Calu3 (cell line): Measurements from ENCODE around the gene COX7A2L. TPM values are rescaled to one million over a fixed set of nuclear protein-coding genes. Genes with fewer than 3 reads are reported as not detected.

Source experiments
- BruUV-seq: library from RNA; stranded (reverse); fragments of 400-500 nt; replicated peaks from 2 replicates; lab custom pipeline; 2021; lab: Mats Ljungman, UMichigan
- CTCF ChIA-PET: fragments of 300-600 bp; sonication (Branson Sonifier 250); formaldehyde crosslinking; loops from one replicate; lab custom pipeline; 2022; ENCODE audit warnings: antibody characterized with exemption; lab: Charles Lee
- DNase-seq: peaks from one replicate; pipeline ENCODE4 v3.0.0; 2022
- H3K27ac Mint-ChIP-seq: one replicate; pipeline ENCODE4 v1.8.0; 2022; ENCODE audit warnings: mixed read lengths; ENCODE audit not compliant: unreplicated experiment
- H3K27me3 Mint-ChIP-seq: one replicate; pipeline ENCODE4 v1.8.0; 2022; ENCODE audit warnings: mixed read lengths; ENCODE audit not compliant: unreplicated experiment
- H3K36me3 Mint-ChIP-seq: one replicate; pipeline ENCODE4 v1.8.0; 2022; ENCODE audit warnings: mild to moderate bottlenecking, moderate library complexity, mixed read lengths; ENCODE audit not compliant: insufficient read depth, unreplicated experiment
- H3K4me1 Mint-ChIP-seq: one replicate; pipeline ENCODE4 v1.8.0; 2022; ENCODE audit warnings: mild to moderate bottlenecking, low read depth, mixed read lengths; ENCODE audit not compliant: unreplicated experiment
- H3K4me3 Mint-ChIP-seq: one replicate; pipeline ENCODE4 v1.8.0; 2022; ENCODE audit warnings: mild to moderate bottlenecking, low read depth, moderate library complexity, mixed read lengths; ENCODE audit not compliant: unreplicated experiment
- H3K9me3 Mint-ChIP-seq: one replicate; pipeline ENCODE4 v1.8.0; 2022; ENCODE audit warnings: low read depth, mixed read lengths; ENCODE audit not compliant: unreplicated experiment
- CTCF ChIP-seq: fragments of 200-600 bp; IDR thresholded peaks from one replicate; pipeline ENCODE4 v1.8.0; 2022; ENCODE audit warnings: antibody characterized with exemption; ENCODE audit not compliant: unreplicated experiment
- intact Hi-C: fragments of 100-400 bp; cut with micrococcal nuclease; formaldehyde crosslinking; loops from one replicate; pipeline ENCODE4 v1.10.0; 2022; ENCODE audit not compliant: unreplicated experiment
- total RNA-seq: library from RNA; stranded (reverse); gene quantifications from 2 replicates; pipeline ENCODE4 v1.2.3, GENCODE V29; 2022

COX7A2L gene
- total RNA-seq, 1 experiment from 2014 or later = 98.0 TPM

DNA sequence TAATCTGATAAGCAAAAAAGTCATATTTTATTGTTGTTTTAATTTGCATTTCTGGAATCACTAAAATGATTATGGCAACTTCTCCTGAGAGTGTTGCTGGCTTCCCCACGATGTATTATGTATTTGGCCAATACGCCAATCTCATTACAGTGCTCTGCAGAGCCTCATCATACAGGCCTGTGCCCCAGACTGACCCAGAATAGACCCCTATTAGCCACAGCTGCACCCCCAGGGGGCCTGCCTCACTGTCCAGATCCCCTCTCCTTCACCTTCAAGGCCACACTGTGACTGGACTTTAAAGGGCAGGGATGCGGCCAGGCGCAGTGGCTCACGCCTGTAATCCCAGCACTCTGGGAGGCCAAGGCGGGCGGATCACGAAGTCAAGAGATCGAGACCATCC, 17.4 kb upstream of the COX7A2L start:
- H3K27me3 Mint-ChIP-seq = no peaks in the 10 kb centered on the region
- no peaks in the 10 kb centered on the region for H3K36me3 Mint-ChIP-seq
- no peak overlapping the region for H3K27ac Mint-ChIP-seq
- CTCF ChIA-PET = no interaction called here
- H3K4me1 Mint-ChIP-seq = no peaks in the 10 kb centered on the region
- no peak for DNase-seq
- H3K4me3 Mint-ChIP-seq = no peak overlapping the region
- no TSS peak for BruUV-seq
- no peaks in the 10 kb centered on the region for H3K9me3 Mint-ChIP-seq
- intact Hi-C loops = no loop called here
- TF ChIP-seq CTCF = no peak

GRCh38 chr2:42376758-42377157, 15.7 kb upstream of the COX7A2L start:
- intact Hi-C loops = no loop called here
- no TSS peak for BruUV-seq
- no peaks in the 10 kb centered on the region for H3K27me3 Mint-ChIP-seq
- H3K9me3 Mint-ChIP-seq = no peaks in the 10 kb centered on the region
- no peak for TF ChIP-seq CTCF
- DNase-seq = no peak
- no peak overlapping the region for H3K27ac Mint-ChIP-seq
- CTCF ChIA-PET = interaction anchor here (0.6 kb wide), 1 partner anchor 18 kb away, joined by 3 read pairs; no protein-coding TSS in a partner anchor
- no peaks in the 10 kb centered on the region for H3K4me1 Mint-ChIP-seq
- H3K36me3 Mint-ChIP-seq = no peaks in the 10 kb centered on the region
- no peak overlapping the region for H3K4me3 Mint-ChIP-seq

GRCh38 chr2:42372474-42373200, 11.6 kb upstream of the COX7A2L start:
- no peak overlapping the region for H3K4me3 Mint-ChIP-seq
- no TSS peak for BruUV-seq
- no peak overlapping the region for H3K27ac Mint-ChIP-seq
- no peaks in the 10 kb centered on the region for H3K9me3 Mint-ChIP-seq
- no peaks in the 10 kb centered on the region for H3K36me3 Mint-ChIP-seq
- intact Hi-C loops = no loop called here
- no peak for TF ChIP-seq CTCF
- CTCF ChIA-PET = no interaction called here
- H3K4me1 Mint-ChIP-seq = peaks cover 9% of the 10 kb centered on the region
- no peaks in the 10 kb centered on the region for H3K27me3 Mint-ChIP-seq
- no peak for DNase-seq

GRCh38 chr2:42371611-42372473, 10.8 kb upstream of the COX7A2L start:
- intact Hi-C loops = no loop called here
- CTCF ChIA-PET = no interaction called here

More at GRCh38 chr2:42371611-42372473, 10.8 kb upstream of the COX7A2L start:
- BruUV-seq = no TSS peak
- Mint-ChIP-seq H3K9me3 (no peaks in the 10 kb centered on the region), H3K4me3 (no peak overlapping the region), H3K27ac (no peak overlapping the region), H3K4me1 (peaks cover 9% of the 10 kb centered on the region), H3K36me3 (no peaks in the 10 kb centered on the region), H3K27me3 (no peaks in the 10 kb centered on the region)
- DNase-seq = no peak
- TF ChIP-seq CTCF = no peak
